Epithelial cell of prostate (primary cell): Measurements from ENCODE around the gene DHX32.
A peak's percentile ranks its signal among the peaks of the same experiment; 100 is the strongest.
"Not testable (repeated sequence)": the region's sequence is repeated elsewhere in the genome, so short reads cannot be mapped to it uniquely, and the experiment has no call there.

ENCODE experiments used
- DNase-seq: peaks from one replicate; pipeline ENCODE4 v3.0.0-alpha.2; 2011; ENCODE audit warnings: low read depth, low spot score
- H3K27ac ChIP-seq: fragments of 450-650 bp; 2 replicates; pipeline ENCODE4 v1.5.1; 2017; ENCODE audit warnings: mild to moderate bottlenecking

The DHX32 gene

GRCh38 chr10:125897317-125897716 lies 16.2 kb upstream of the DHX32 start:
- not testable (repeated sequence) for DNase-seq
- peak overlapping the region; percentile 79 for H3K27ac ChIP-seq

- not testable (repeated sequence) for DNase-seq
- peak within 1 kb of the TSS; percentile 79 for H3K27ac ChIP-seq
Observed at GRCh38 chr10:125896088-125896934, 15.2 kb upstream of the DHX32 start, which contains the start of gene FANK1. FANK1 (plus strand) TSS chr10:125896564; CDS start chr10:125896643, 79 bp downstream.

GRCh38 chr10:125895130-125896087 lies 14.3 kb upstream of the DHX32 start:
- not testable (repeated sequence) for DNase-seq
- H3K27ac ChIP-seq: peak overlapping the region; percentile 79

GRCh38 chr10:125894176-125894575 lies 13.1 kb upstream of the DHX32 start:
- peak overlapping the region; percentile 79 for H3K27ac ChIP-seq
- DNase-seq: not testable (repeated sequence)

GRCh38 chr10:125892402-125892801 lies 11.3 kb upstream of the DHX32 start:
- peak overlapping the region; percentile 39 for H3K27ac ChIP-seq
- DNase-seq: not testable (repeated sequence)

GRCh38 chr10:125889441-125889840 lies 8.3 kb upstream of the DHX32 start:
- DNase-seq, H3K27ac ChIP-seq: not testable (repeated sequence)

GRCh38 chr10:125886914-125887512 lies 5.9 kb upstream of the DHX32 start:
- no peak for DNase-seq
- peak overlapping the region; percentile 40 for H3K27ac ChIP-seq

GRCh38 chr10:125883211-125883610 lies 2.1 kb upstream of the DHX32 start:
- H3K27ac ChIP-seq: peak overlapping the region; percentile 36
- DNase-seq: no peak

GRCh38 chr10:125882596-125882995 lies 1.5 kb upstream of the DHX32 start:
- DNase-seq: no peak
- peak overlapping the region; percentile 36 for H3K27ac ChIP-seq

GRCh38 chr10:125880719-125881118 lies 373 bp downstream of the DHX32 start:
- no peak overlapping the region for H3K27ac ChIP-seq
- DNase-seq: no peak

GRCh38 chr10:125878957-125879835 lies 1.9 kb downstream of the DHX32 start:
- DNase-seq: peak; percentile 73
- peak overlapping the region; percentile 51 for H3K27ac ChIP-seq

- DNase-seq: no peak
- H3K27ac ChIP-seq: no peak overlapping the region
Observed at GRCh38 chr10:125871338-125871737, 9.8 kb downstream of the DHX32 start.

- DNase-seq: peak; percentile 20
- H3K27ac ChIP-seq: no peak overlapping the region
Observed at GRCh38 chr10:125868372-125868975, 12.6 kb downstream of the DHX32 start.

- peak overlapping the region; percentile 25 for H3K27ac ChIP-seq
- peak; percentile 12 for DNase-seq
Observed at GRCh38 chr10:125866421-125867029, 14.6 kb downstream of the DHX32 start.

- DNase-seq: no peak
- H3K27ac ChIP-seq: no peak overlapping the region
Observed at GRCh38 chr10:125865120-125865519, 16.0 kb downstream of the DHX32 start.

GRCh38 chr10:125859128-125859817 lies 21.8 kb downstream of the DHX32 start:
- no peak overlapping the region for H3K27ac ChIP-seq
- no peak for DNase-seq

- DNase-seq: no peak
Observed at GRCh38 chr10:125857185-125857760, 23.8 kb downstream of the DHX32 start.

GRCh38 chr10:125852487-125852886 lies 28.6 kb downstream of the DHX32 start:
- H3K27ac ChIP-seq: no peak overlapping the region
- no peak for DNase-seq

More at GRCh38 chr10:125857185-125857760, 23.8 kb downstream of the DHX32 start:
- H3K27ac ChIP-seq: no peak overlapping the region
